H1 (cell line): ENCODE data around the gene TPRX1.

ENCODE experiments used
- KDM5A ChIP-seq: fragments of 200-600 bp; IDR thresholded peaks from 2 replicates; pipeline ENCODE4 v1.7.1; 2012; ENCODE audit warnings: mild to moderate bottlenecking, low read length, inconsistent platforms, mixed read lengths
- POLR2A ChIP-seq, 2 experiments: IDR thresholded peaks; 1 replicate in 1 of 2; 2 replicates in 1 of 2; pipeline ENCODE4 v1.6.1; 2011; ENCODE audit warnings: low read depth in 2 of 2, low read length in 2 of 2, mild to moderate bottlenecking in 2 of 2; ENCODE audit errors: control extremely low read depth in 1 of 2
- SIRT6 ChIP-seq: IDR thresholded peaks from one replicate; pipeline ENCODE4 v1.7.1; 2012; ENCODE audit warnings: low read length, inconsistent platforms
- TF ChIP-seq, protein P1 (sequence below): IDR thresholded peaks from 2 replicates; pipeline ENCODE4 v1.6.1; 2011; ENCODE audit warnings: low read depth, mild to moderate bottlenecking, low read length; ENCODE audit not compliant: insufficient read depth

DNA sequence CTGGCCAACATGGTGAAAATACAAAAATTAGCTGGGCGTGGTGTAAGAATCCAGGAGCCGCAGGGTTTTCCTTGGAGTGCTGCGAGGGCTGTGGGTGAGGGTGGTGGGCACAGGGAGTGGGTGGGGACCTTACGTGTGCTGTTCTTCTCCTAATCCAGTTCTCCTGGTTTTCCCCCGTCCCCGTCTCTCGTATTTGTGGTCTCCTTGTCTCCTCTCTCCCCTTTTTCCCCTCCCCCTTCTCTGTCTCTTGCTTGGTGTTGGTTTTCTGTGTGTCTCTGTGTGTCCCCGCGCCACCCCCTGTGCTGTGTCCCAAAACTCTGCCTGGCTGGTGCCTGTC, 24.2 kb downstream of the TPRX1 start:
- TF ChIP-seq KDM5A (no peak), SIRT6 (no peak), POLR2A (IDR thresholded peaks at IDR 0.05; ENCODE audit: control extremely low read depth in 1 of 2, low read depth in 2 of 2, low read length in 2 of 2) (no peak)
- TF ChIP-seq, protein P1, sequence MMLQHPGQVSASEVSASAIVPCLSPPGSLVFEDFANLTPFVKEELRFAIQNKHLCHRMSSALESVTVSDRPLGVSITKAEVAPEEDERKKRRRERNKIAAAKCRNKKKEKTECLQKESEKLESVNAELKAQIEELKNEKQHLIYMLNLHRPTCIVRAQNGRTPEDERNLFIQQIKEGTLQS, result no peak
